Peyer's patch (tissue), 4 donors: ENCODE measurements around the gene ROBO2.

Source experiments
- CTCF ChIP-seq, 6 experiments: fragments of 450-650 bp in 4 of 6; fragments of 200-600 bp in 2 of 6; sonication (generic) in 1 of 6; IDR thresholded peaks; one replicate each; pipeline ENCODE4 v1.5.1; 2017 to 2019; ENCODE audit warnings: antibody characterized with exemption in 6 of 6, mild to moderate bottlenecking in 3 of 6, moderate library complexity in 1 of 6
- POLR2A ChIP-seq, 2 donors: fragments of 450-650 bp; IDR thresholded peaks; one replicate each; pipeline ENCODE4 v1.5.1; 2017; ENCODE audit warnings: antibody characterized with exemption in 2 of 2, mild to moderate bottlenecking in 2 of 2, moderate library complexity in 2 of 2

- TF ChIP-seq CTCF (IDR thresholded peaks at IDR 0.05) (no peak), POLR2A (IDR thresholded peaks at IDR 0.05) (no peak)
These were observed 333.7 kb downstream of the ROBO2 start for GRCh38 chr3:77373619-77374018.
